GM12878 (cell line): ENCODE data around the gene GEMIN7. TPM values are rescaled to one million over a fixed set of nuclear protein-coding genes. Genes with fewer than 3 reads are reported as not detected.
A peak's percentile ranks its signal among the peaks of the same experiment; 100 is the strongest.

Source experiments
- ATAC-seq: fragments of 200-7000 bp; cut with Tn5 transposase; 3 replicates; pipeline ENCODE4 v1.9.1; 2020; ENCODE audit warnings: mild to moderate bottlenecking, moderate library complexity
- BruUV-seq: library from RNA; stranded (reverse); fragments of 400-500 nt; replicated peaks from 2 replicates; lab custom pipeline; 2021; lab: Mats Ljungman, UMichigan
- CTCF ChIA-PET: fragments of 300-600 bp; sonication (Branson Sonifier 250); formaldehyde crosslinking; extraction: SDS; loops from one replicate; lab custom pipeline; 2021; ENCODE audit warnings: inconsistent platforms; lab: Yijun Ruan, JAX
- POLR2A ChIA-PET: fragments of 350-600 bp; formaldehyde crosslinking; extraction: SDS; loops from one replicate; lab custom pipeline; 2021; ENCODE audit warnings: inconsistent platforms; lab: Charles Lee
- RAD21 ChIA-PET: fragments of 300-600 bp; sonication (Branson Sonifier 250); formaldehyde crosslinking; loops from one replicate; lab custom pipeline; 2023; ENCODE audit warnings: antibody characterized with exemption; ENCODE audit not compliant: unreplicated experiment; lab: Charles Lee
- SMC1A ChIA-PET: fragments of 300-600 bp; sonication (Branson Sonifier 250); formaldehyde crosslinking; loops from one replicate; lab custom pipeline; 2023; ENCODE audit not compliant: unreplicated experiment, uncharacterized antibody; lab: Charles Lee
- DNase-seq: peaks from one replicate; pipeline ENCODE4 v3.0.0-alpha.2; 2011; ENCODE audit warnings: low read depth, low spot score
- FAIRE-seq: peaks from 3 replicates; lab custom pipeline; 2011; peaks lifted over from hg19 to GRCh38; lab: Jason Lieb, UNC
- H2AFZ ChIP-seq: 2 replicates; pipeline ENCODE4 v1.6.0; 2011; ENCODE audit warnings: low read depth, low read length, control low read depth; ENCODE audit not compliant: control insufficient read depth
- H3K27ac ChIP-seq: 2 replicates; pipeline ENCODE4 v1.5.1; 2011; ENCODE audit warnings: control low read depth; ENCODE audit not compliant: control insufficient read depth, insufficient read depth
- H3K27me3 ChIP-seq, 2 experiments: replicated peaks in 1 of 2; 2 replicates each; pipeline versions ENCODE4 v1.6.0 to v1.6.1; 2011; ENCODE audit warnings: low read length in 1 of 2; ENCODE audit not compliant: control insufficient read depth in 2 of 2, insufficient read depth in 2 of 2
- H3K36me3 ChIP-seq, 2 experiments: 2 replicates each; pipeline ENCODE4 v1.5.1; 2011; ENCODE audit warnings: low read length in 1 of 2; ENCODE audit not compliant: control insufficient read depth in 2 of 2, insufficient read depth in 2 of 2
- H3K4me1 ChIP-seq: 2 replicates; pipeline ENCODE4 v1.6.1; 2011; ENCODE audit warnings: mild to moderate bottlenecking, low read length, moderate library complexity, mixed read lengths; ENCODE audit not compliant: control insufficient read depth, insufficient read depth
- H3K4me2 ChIP-seq: 2 replicates; pipeline ENCODE4 v1.6.0; 2011; ENCODE audit warnings: control low read depth; ENCODE audit not compliant: control insufficient read depth, insufficient read depth
- H3K4me3 ChIP-seq: fragments of 200-600 bp; sonication (generic); 2 replicates; pipeline ENCODE4 v1.5.1; 2016
- H3K79me2 ChIP-seq: 2 replicates; pipeline ENCODE4 v1.6.0; 2011; ENCODE audit warnings: low read length; ENCODE audit not compliant: control insufficient read depth, insufficient read depth
- H3K9ac ChIP-seq: 2 replicates; pipeline ENCODE4 v1.8.0; 2011; ENCODE audit warnings: low read length, control low read depth, mixed read lengths; ENCODE audit not compliant: control insufficient read depth, insufficient read depth
- H3K9me3 ChIP-seq: replicated peaks from 3 replicates; pipeline ENCODE4 v1.5.1; 2011; ENCODE audit warnings: mild to moderate bottlenecking, low read length; ENCODE audit not compliant: control insufficient read depth, insufficient read depth
- H4K20me1 ChIP-seq: 2 replicates; pipeline ENCODE4 v1.6.0; 2011; ENCODE audit not compliant: control insufficient read depth, insufficient read depth
- BHLHE40 ChIP-seq, 2 experiments: fragments of 450-650 bp in 1 of 2; IDR thresholded peaks; 2 replicates each; pipeline ENCODE4 v1.6.1; 2011 to 2017; ENCODE audit warnings: low read depth in 2 of 2, borderline replicate concordance in 1 of 2, improper control_type of control experiment in 1 of 2, low read length in 1 of 2, mild to moderate bottlenecking in 1 of 2
- HDAC6 ChIP-seq: fragments of 200-600 bp; sonication (generic); IDR thresholded peaks from one replicate; pipeline ENCODE4 v1.8.0; 2017; ENCODE audit warnings: antibody characterized with exemption; ENCODE audit not compliant: unreplicated experiment
- KLF5 ChIP-seq: fragments of 450-650 bp; IDR thresholded peaks from 2 replicates; pipeline ENCODE4 v1.6.1; 2014; ENCODE audit warnings: mild to moderate bottlenecking; ENCODE audit not compliant: partially characterized antibody
- LARP7 ChIP-seq: fragments of 450-650 bp; IDR thresholded peaks from 2 replicates; pipeline ENCODE4 v1.6.1; 2017; ENCODE audit warnings: mild to moderate bottlenecking
- MEF2A ChIP-seq: IDR thresholded peaks from 2 replicates; pipeline ENCODE4 v1.6.1; 2011; ENCODE audit warnings: low read depth, mild to moderate bottlenecking, low read length, moderate library complexity; ENCODE audit not compliant: insufficient read depth
- MXI1 ChIP-seq: fragments of 150-350 bp; IDR thresholded peaks from 2 replicates; pipeline ENCODE4 v1.6.1; 2011; ENCODE audit warnings: low read depth, mild to moderate bottlenecking, inconsistent platforms, low read length, improper control_type of control experiment
- NFYB ChIP-seq: IDR thresholded peaks from 2 replicates; pipeline ENCODE4 v1.6.1; 2011; ENCODE audit warnings: low read depth, mild to moderate bottlenecking, low read length, improper control_type of control experiment, moderate library complexity; ENCODE audit not compliant: insufficient read depth
- NR2C1 ChIP-seq: fragments of 450-650 bp; IDR thresholded peaks from 2 replicates; pipeline ENCODE4 v1.6.1; 2017; ENCODE audit warnings: antibody characterized with exemption, mild to moderate bottlenecking, moderate library complexity
- TAF1 ChIP-seq: IDR thresholded peaks from 2 replicates; pipeline ENCODE4 v1.6.1; 2011; ENCODE audit warnings: mild to moderate bottlenecking, low read depth, low read length, borderline replicate concordance
- WGBS: methylation state at CpG from one replicate; pipeline ENCODE4 v1.1.6; 2016; ENCODE audit warnings: low lambda C conversion rate; ENCODE audit not compliant: insufficient replicate concordance, insufficient coverage; ENCODE audit errors: missing lambda C conversion rate; 5-methylcytosine and 5-hydroxymethylcytosine counted together
- in situ Hi-C: fragments of 300-500 bp; cut with MboI; formaldehyde crosslinking; loops from 9 replicates; pipeline ENCODE4 v1.14.3; 2018; ENCODE audit warnings: mixed read lengths
- intact Hi-C: fragments of 100-400 bp; cut with micrococcal nuclease; formaldehyde crosslinking; loops from one replicate; pipeline ENCODE4 v1.14.2; 2022; ENCODE audit not compliant: unreplicated experiment
- polyA plus RNA-seq, 11 experiments: library from polyadenylated mRNA; depleted of rRNA in 4 of 11; unstranded in 6 of 11; stranded (reverse) in 5 of 11; fragments of >200 nt; fragmentation: Nextera tagmentation in 4 of 11; fragmentation: Illumina TruSeq in 1 of 11; extraction: Ambion mirVana in 4 of 11; extraction: Trizol in 1 of 11; gene quantifications; 1 replicate in 1 of 11; 2 replicates in 10 of 11; pipeline versions ENCODE4 v1.2.1 to v1.2.3, GENCODE V29; 2011 to 2016; ENCODE audit warnings: inconsistent platforms in 2 of 11, missing spikeins in 2 of 11, low read depth in 1 of 11
- total RNA-seq, 4 experiments: library from RNA; depleted of rRNA in 3 of 4; stranded (reverse); fragments of >200 nt in 3 of 4; fragmentation: Illumina TruSeq in 1 of 4; extraction: Trizol in 1 of 4; gene quantifications; 2 replicates each; pipeline versions ENCODE4 v1.2.1 to v1.2.3, GENCODE V29; 2013 to 2021
- TF ChIP-seq, protein P1 (sequence below): fragments of 150-350 bp; IDR thresholded peaks from 2 replicates; pipeline ENCODE4 v1.6.1; 2016; ENCODE audit warnings: low read depth, low read length
- TF ChIP-seq, protein P2 (sequence below): fragments of 450-650 bp; IDR thresholded peaks from 2 replicates; pipeline ENCODE4 v1.6.1; 2014; ENCODE audit warnings: mild to moderate bottlenecking
- TF ChIP-seq, protein P3 (sequence below): fragments of 450-650 bp; IDR thresholded peaks from 2 replicates; pipeline ENCODE4 v1.6.1; 2017; ENCODE audit warnings: mild to moderate bottlenecking, moderate library complexity

The GEMIN7 gene
- total and polyA plus RNA-seq, 10 of the 15 experiments (the other 5 are each of a cell fraction or from before 2014, with no cell fraction given) = 21.1 to 76.7 (median 44.9) TPM

DNA sequence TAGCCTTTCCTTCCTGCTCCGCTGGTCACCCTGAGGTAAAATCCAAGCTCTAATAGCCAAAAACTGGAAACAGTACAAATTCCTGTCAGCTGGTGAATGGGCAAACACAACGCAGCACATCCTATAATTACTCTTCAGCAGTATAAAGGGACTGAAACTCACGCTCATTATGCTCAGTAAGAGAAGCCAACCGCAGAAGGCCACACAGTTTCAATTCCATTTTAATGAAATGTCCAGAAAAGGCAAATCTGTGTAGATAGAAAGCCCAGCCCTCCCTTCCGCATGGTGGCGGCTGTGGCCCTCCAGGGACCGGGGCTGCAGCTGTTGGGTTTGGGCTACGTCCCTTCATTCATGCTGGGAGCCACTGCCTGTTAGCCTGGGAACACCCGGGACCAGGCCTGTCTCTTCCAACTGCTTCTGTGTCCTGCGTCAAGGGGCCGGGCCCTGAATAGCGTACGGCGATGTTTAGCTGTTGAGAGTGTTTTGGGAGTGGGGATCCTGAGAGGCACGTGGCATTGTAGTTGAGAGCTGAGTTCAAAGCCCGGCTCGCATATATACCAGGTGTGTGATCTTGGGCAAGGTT is 58.2 kb downstream of the GEMIN7 start (continued):
- TF ChIP-seq MXI1 = peak; percentile 61; the same call in 1 of the 2 replicates
- TF ChIP-seq, protein P1, sequence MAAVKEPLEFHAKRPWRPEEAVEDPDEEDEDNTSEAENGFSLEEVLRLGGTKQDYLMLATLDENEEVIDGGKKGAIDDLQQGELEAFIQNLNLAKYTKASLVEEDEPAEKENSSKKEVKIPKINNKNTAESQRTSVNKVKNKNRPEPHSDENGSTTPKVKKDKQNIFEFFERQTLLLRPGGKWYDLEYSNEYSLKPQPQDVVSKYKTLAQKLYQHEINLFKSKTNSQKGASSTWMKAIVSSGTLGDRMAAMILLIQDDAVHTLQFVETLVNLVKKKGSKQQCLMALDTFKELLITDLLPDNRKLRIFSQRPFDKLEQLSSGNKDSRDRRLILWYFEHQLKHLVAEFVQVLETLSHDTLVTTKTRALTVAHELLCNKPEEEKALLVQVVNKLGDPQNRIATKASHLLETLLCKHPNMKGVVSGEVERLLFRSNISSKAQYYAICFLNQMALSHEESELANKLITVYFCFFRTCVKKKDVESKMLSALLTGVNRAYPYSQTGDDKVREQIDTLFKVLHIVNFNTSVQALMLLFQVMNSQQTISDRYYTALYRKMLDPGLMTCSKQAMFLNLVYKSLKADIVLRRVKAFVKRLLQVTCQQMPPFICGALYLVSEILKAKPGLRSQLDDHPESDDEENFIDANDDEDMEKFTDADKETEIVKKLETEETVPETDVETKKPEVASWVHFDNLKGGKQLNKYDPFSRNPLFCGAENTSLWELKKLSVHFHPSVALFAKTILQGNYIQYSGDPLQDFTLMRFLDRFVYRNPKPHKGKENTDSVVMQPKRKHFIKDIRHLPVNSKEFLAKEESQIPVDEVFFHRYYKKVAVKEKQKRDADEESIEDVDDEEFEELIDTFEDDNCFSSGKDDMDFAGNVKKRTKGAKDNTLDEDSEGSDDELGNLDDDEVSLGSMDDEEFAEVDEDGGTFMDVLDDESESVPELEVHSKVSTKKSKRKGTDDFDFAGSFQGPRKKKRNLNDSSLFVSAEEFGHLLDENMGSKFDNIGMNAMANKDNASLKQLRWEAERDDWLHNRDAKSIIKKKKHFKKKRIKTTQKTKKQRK = no peak
- no peak for TF ChIP-seq LARP7
- TF ChIP-seq BHLHE40 (IDR thresholded peaks at IDR 0.05; ENCODE audit: borderline replicate concordance in 1 of 2, low read depth in 2 of 2, low read length in 1 of 2) = peak; percentile 73 to 76; a peak in 2 of 4 replicates
- TF ChIP-seq, protein P2, sequence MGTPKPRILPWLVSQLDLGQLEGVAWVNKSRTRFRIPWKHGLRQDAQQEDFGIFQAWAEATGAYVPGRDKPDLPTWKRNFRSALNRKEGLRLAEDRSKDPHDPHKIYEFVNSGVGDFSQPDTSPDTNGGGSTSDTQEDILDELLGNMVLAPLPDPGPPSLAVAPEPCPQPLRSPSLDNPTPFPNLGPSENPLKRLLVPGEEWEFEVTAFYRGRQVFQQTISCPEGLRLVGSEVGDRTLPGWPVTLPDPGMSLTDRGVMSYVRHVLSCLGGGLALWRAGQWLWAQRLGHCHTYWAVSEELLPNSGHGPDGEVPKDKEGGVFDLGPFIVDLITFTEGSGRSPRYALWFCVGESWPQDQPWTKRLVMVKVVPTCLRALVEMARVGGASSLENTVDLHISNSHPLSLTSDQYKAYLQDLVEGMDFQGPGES = no peak

DNA sequence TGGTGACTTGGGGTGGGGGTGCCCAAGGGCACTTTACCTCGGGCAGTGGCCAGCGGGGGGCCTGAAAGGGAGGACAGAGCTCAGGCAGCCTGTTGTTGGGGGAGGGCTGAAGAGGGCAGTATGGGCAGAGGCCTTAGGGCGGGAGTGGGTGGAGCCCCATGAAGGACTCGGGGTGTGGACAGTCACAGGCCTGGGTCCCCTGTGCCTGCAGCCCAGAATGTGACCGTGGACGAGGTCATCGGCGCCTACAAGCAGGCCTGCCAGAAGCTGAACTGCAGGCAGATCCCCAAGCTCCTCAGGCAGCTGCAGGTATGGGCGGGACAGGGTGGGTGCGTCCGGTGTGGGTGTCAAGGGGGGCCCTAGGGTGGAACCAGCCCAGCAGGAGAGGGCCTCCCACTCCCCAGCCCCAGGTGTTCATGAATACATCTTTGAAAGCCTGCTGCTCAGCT is 59.3 kb downstream of the GEMIN7 start:
- ATAC-seq = no peak
- H3K4me2 ChIP-seq = no peak overlapping the region
- H3K9ac ChIP-seq = no peak overlapping the region
- ChIA-PET SMC1A (no interaction called here), RAD21 (interaction anchor here (2.7 kb wide), 1 partner anchor 20 kb away, joined by 12 read pairs; no protein-coding TSS in a partner anchor), POLR2A (interaction anchor here (0.6 to 4.5 kb wide), 5 partner anchors 20 to 66 kb away, joined by 3 to 33 read pairs (median 17); partner anchors contain the start of genes BLOC1S3 and TRAPPC6A), CTCF (interaction anchor here (0.6 to 5.6 kb wide), 3 partner anchors 10 to 26 kb away, joined by 3 to 39 read pairs (median 18); no protein-coding TSS in a partner anchor)
- H3K79me2 ChIP-seq = peaks cover 29% of the 10 kb centered on the region
- WGBS = 96% methylated on average over 11 of the region's 11 CpGs
- no TSS peak for BruUV-seq
- FAIRE-seq = no peak
- no peak for DNase-seq
- in situ Hi-C loops (no loop called here), intact Hi-C loops (loop anchor here (5.0 kb wide), 2 partner anchors 61 to 199 kb away; partner anchors contain the start of genes GEMIN7 and ZNF296)
- H3K36me3 ChIP-seq = peaks cover 3 to 17% of the 10 kb centered on the region in 2 experiments; a peak in 3 of 4 replicates
- H3K27me3 ChIP-seq = no peaks in the 10 kb centered on the region
- H3K9me3 ChIP-seq = no peaks in the 10 kb centered on the region
- peak overlapping the region; percentile 97 for H3K27ac ChIP-seq
- no peak overlapping the region for H3K4me3 ChIP-seq
- peaks cover 51% of the 10 kb centered on the region for H3K4me1 ChIP-seq
- no peak overlapping the region for H2AFZ ChIP-seq
- H4K20me1 ChIP-seq = no peaks in the 10 kb centered on the region
- TF ChIP-seq KLF5 = no peak
- TF ChIP-seq, protein P3, sequence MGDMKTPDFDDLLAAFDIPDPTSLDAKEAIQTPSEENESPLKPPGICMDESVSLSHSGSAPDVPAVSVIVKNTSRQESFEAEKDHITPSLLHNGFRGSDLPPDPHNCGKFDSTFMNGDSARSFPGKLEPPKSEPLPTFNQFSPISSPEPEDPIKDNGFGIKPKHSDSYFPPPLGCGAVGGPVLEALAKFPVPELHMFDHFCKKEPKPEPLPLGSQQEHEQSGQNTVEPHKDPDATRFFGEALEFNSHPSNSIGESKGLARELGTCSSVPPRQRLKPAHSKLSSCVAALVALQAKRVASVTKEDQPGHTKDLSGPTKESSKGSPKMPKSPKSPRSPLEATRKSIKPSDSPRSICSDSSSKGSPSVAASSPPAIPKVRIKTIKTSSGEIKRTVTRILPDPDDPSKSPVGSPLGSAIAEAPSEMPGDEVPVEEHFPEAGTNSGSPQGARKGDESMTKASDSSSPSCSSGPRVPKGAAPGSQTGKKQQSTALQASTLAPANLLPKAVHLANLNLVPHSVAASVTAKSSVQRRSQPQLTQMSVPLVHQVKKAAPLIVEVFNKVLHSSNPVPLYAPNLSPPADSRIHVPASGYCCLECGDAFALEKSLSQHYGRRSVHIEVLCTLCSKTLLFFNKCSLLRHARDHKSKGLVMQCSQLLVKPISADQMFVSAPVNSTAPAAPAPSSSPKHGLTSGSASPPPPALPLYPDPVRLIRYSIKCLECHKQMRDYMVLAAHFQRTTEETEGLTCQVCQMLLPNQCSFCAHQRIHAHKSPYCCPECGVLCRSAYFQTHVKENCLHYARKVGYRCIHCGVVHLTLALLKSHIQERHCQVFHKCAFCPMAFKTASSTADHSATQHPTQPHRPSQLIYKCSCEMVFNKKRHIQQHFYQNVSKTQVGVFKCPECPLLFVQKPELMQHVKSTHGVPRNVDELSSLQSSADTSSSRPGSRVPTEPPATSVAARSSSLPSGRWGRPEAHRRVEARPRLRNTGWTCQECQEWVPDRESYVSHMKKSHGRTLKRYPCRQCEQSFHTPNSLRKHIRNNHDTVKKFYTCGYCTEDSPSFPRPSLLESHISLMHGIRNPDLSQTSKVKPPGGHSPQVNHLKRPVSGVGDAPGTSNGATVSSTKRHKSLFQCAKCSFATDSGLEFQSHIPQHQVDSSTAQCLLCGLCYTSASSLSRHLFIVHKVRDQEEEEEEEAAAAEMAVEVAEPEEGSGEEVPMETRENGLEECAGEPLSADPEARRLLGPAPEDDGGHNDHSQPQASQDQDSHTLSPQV = no peak
- no peak for TF ChIP-seq NFYB
- TF ChIP-seq TAF1 = no peak
- no peak for TF ChIP-seq NR2C1
- no peak for TF ChIP-seq HDAC6
- no peak for TF ChIP-seq MEF2A
